Coronary artery (tissue), 2 donors: ENCODE data around the gene CDK6.

Experiments used
- DNase-seq: peaks from one replicate; pipeline ENCODE4 v3.0.0-alpha.2; 2017; ENCODE audit warnings: low spot score
- H3K27ac ChIP-seq, 2 donors: fragments of 200-600 bp; sonication (generic); one replicate each; pipeline ENCODE4 v1.5.1; 2016 to 2019
- H3K4me3 ChIP-seq: fragments of 200-600 bp; sonication (generic); 2 replicates; pipeline ENCODE4 v1.5.1; 2016; ENCODE audit warnings: mild to moderate bottlenecking, moderate library complexity
- CTCF ChIP-seq: fragments of 200-600 bp; sonication (generic); IDR thresholded peaks from one replicate; pipeline ENCODE4 v1.5.1; 2019; ENCODE audit warnings: antibody characterized with exemption

The CDK6 gene

GRCh38 chr7:92729172-92729571 lies 107.2 kb downstream of the CDK6 start:
- H3K4me3 ChIP-seq = no peak overlapping the region
- DNase-seq = no peak
- no peak overlapping the region for H3K27ac ChIP-seq
- no peak for TF ChIP-seq CTCF

GRCh38 chr7:92727755-92728154 lies 108.6 kb downstream of the CDK6 start:
- no peak for DNase-seq
- TF ChIP-seq CTCF = no peak
- no peak overlapping the region for H3K4me3 ChIP-seq
- H3K27ac ChIP-seq = no peak overlapping the region

- H3K27ac ChIP-seq = no peak overlapping the region
- no peak for DNase-seq
- no peak overlapping the region for H3K4me3 ChIP-seq
- no peak for TF ChIP-seq CTCF
These were observed 111.0 kb downstream of the CDK6 start for GRCh38 chr7:92725161-92725925.

GRCh38 chr7:92723943-92724342 lies 112.4 kb downstream of the CDK6 start:
- no peak for DNase-seq
- Histone ChIP-seq H3K27ac (peak overlapping the region in 1 of 2 donors; percentile 33), H3K4me3 (no peak overlapping the region)
- no peak for TF ChIP-seq CTCF

GRCh38 chr7:92723205-92723604 lies 113.2 kb downstream of the CDK6 start:
- H3K27ac ChIP-seq = peak overlapping the region in 1 of 2 donors; percentile 44
- TF ChIP-seq CTCF = no peak
- H3K4me3 ChIP-seq = no peak overlapping the region
- no peak for DNase-seq

- H3K27ac ChIP-seq = peak overlapping the region in 1 of 2 donors; percentile 44
- no peak for TF ChIP-seq CTCF
- no peak for DNase-seq
These were observed 113.8 kb downstream of the CDK6 start for GRCh38 chr7:92722541-92722940.

More at GRCh38 chr7:92722541-92722940, 113.8 kb downstream of the CDK6 start:
- no peak overlapping the region for H3K4me3 ChIP-seq
